Measurements from ENCODE around the gene FOXO4. TPM values are rescaled to one million over a fixed set of nuclear protein-coding genes. Genes with fewer than 3 reads are reported as not detected.

The FOXO4 gene
- total RNA-seq, 4 donors from 2014 or later = 35.2 to 48.0 (median 41.8) TPM

- ATAC-seq = no peak
- Histone ChIP-seq H3K36me3 (peaks cover 0 to 30% of the 10 kb centered on the region in 2 donors), H3K9me3 (no peaks in the 10 kb centered on the region), H3K4me3 (no peak overlapping the region), H3K4me1 (no peaks in the 10 kb centered on the region), H3K27ac (no peak overlapping the region), H3K27me3 (no peaks in the 10 kb centered on the region)
- in situ Hi-C loops (cut with MboI; ENCODE audit: low sequenced_read_pairs in 4 of 4) (no loop called here), intact Hi-C loops (cut with DNase I; ENCODE audit: low total_unique reads) (no loop called here)
- DNase-seq = no peak
- no peak for TF ChIP-seq POLR2A (IDR thresholded peaks at IDR 0.05)
- no peak for TF ChIP-seq CTCF (IDR thresholded peaks at IDR 0.05 in 4 of 5, conservative IDR thresholded peaks at IDR 0.05 in 1 of 5)
These were observed 37.7 kb upstream of the FOXO4 start for GRCh38 chrX:71057848-71058530.

- in situ Hi-C loops (cut with MboI; ENCODE audit: low sequenced_read_pairs in 4 of 4) = no loop called here
- DNase-seq = no peak
- Histone ChIP-seq H3K4me3 (no peak overlapping the region), H3K27me3 (no peaks in the 10 kb centered on the region), H3K27ac (no peak overlapping the region), H3K9me3 (no peaks in the 10 kb centered on the region), H3K36me3 (peaks cover 0 to 30% of the 10 kb centered on the region in 2 donors), H3K4me1 (no peaks in the 10 kb centered on the region)
- TF ChIP-seq CTCF (IDR thresholded peaks at IDR 0.05 in 4 of 5, conservative IDR thresholded peaks at IDR 0.05 in 1 of 5) = no peak
- no peak for ATAC-seq
- intact Hi-C loops (cut with DNase I; ENCODE audit: low total_unique reads) = no loop called here
These were observed 35.5 kb upstream of the FOXO4 start for GRCh38 chrX:71060127-71060526.

- H3K4me3 ChIP-seq = peak overlapping the region; percentile 66 to 74 (median 72)
- H3K27ac ChIP-seq = peak overlapping the region; percentile 86 to 93 (median 89)
- no peaks in the 10 kb centered on the region for H3K9me3 ChIP-seq
- DNase-seq (no peak), ATAC-seq (no peak)
- in situ Hi-C loops (cut with MboI; ENCODE audit: low sequenced_read_pairs in 4 of 4) = no loop called here
- peaks cover 0 to under 1% of the 10 kb centered on the region in 2 donors for H3K36me3 ChIP-seq
- H3K27me3 ChIP-seq = no peaks in the 10 kb centered on the region
- TF ChIP-seq POLR2A (IDR thresholded peaks at IDR 0.05) = no peak
- TF ChIP-seq CTCF (IDR thresholded peaks at IDR 0.05 in 4 of 5, conservative IDR thresholded peaks at IDR 0.05 in 1 of 5) = no peak
- intact Hi-C loops (cut with DNase I; ENCODE audit: low total_unique reads) = loop anchor here (5.0 kb wide), 1 partner anchor 185 kb away; the partner anchor contains the start of gene ZMYM3
- peaks cover 3 to 8% of the 10 kb centered on the region in 2 donors for H3K4me1 ChIP-seq
These were observed 28.6 kb upstream of the FOXO4 start for GRCh38 chrX:71067089-71067488.

- DNase-seq (no peak), ATAC-seq (peak; percentile 26)
- Histone ChIP-seq H3K27me3 (no peaks in the 10 kb centered on the region), H3K27ac (peak overlapping the region; percentile 86 to 93 (median 89)), H3K4me3 (peak overlapping the region; percentile 66 to 74 (median 72)), H3K9me3 (no peaks in the 10 kb centered on the region), H3K4me1 (peaks cover 3 to 8% of the 10 kb centered on the region in 2 donors), H3K36me3 (no peaks in the 10 kb centered on the region)
- TF ChIP-seq CTCF (IDR thresholded peaks at IDR 0.05 in 4 of 5, conservative IDR thresholded peaks at IDR 0.05 in 1 of 5) (no peak), POLR2A (IDR thresholded peaks at IDR 0.05) (no peak)
- intact Hi-C loops (cut with DNase I; ENCODE audit: low total_unique reads) = loop anchor here (1.0 to 5.0 kb wide), 4 partner anchors 28 to 185 kb away; partner anchors contain the start of genes FOXO4, MED12 and ZMYM3
- in situ Hi-C loops (cut with MboI; ENCODE audit: low sequenced_read_pairs in 4 of 4) = no loop called here
These were observed 28.0 kb upstream of the FOXO4 start for GRCh38 chrX:71067712-71068043.
